SK-N-MC (cell line): Measurements from ENCODE around the gene RTCB.

ENCODE experiments used
- EZH2 ChIP-seq: fragments of 200-600 bp; sonication (generic); IDR thresholded peaks from one replicate; pipeline ENCODE4 v1.6.1; 2017; ENCODE audit warnings: antibody characterized with exemption
- POLR2AphosphoS5 ChIP-seq: IDR thresholded peaks from 2 replicates; pipeline ENCODE4 v1.6.1; 2012; ENCODE audit warnings: mild to moderate bottlenecking, low read depth, low read length, borderline replicate concordance

- no peak for TF ChIP-seq POLR2AphosphoS5
- TF ChIP-seq EZH2, result no peak
Measured at GRCh38 chr22:32352681-32353080, 59.4 kb downstream of the RTCB start.
